NT2/D1 (cell line): ENCODE results near the gene KRTDAP.

Experiments
- YY1 ChIP-seq: IDR thresholded peaks from 2 replicates; pipeline ENCODE4 v1.6.1; 2011; ENCODE audit not compliant: insufficient read length, insufficient read depth
- ZNF274 ChIP-seq: IDR thresholded peaks from 2 replicates; pipeline ENCODE4 v1.6.1; 2011; ENCODE audit warnings: mild to moderate bottlenecking, low read depth, low read length

DNA sequence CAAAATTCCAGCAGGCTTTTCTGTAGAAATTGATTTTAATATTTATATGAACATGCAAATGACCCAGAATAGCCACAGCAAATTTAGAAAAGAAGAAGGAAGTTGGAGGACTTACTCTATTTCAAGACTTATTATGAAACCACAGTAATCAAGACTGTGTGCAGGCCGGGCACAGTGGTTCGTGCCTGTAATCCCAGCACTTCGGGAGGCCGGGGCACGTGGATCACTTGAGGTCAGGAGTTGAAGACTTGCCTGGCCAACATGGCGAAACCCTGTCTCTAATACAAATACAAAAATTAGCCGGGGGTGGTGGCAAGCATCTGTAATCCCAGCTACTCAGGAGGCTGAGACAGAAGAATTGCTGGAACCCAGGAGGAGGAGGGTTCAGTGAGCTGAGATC lies 48.2 kb downstream of the KRTDAP start:
- TF ChIP-seq YY1 (no peak), ZNF274 (no peak)
